AG04449 (cell line): ENCODE measurements around the gene CARD19.

Source experiments
- CTCF ChIA-PET: fragments of 350-600 bp; formaldehyde crosslinking; extraction: SDS; loops from one replicate; lab custom pipeline; 2021; ENCODE audit warnings: antibody characterized with exemption; lab: Yijun Ruan, JAX
- POLR2A ChIA-PET: fragments of 400-600, 350-600 bp; formaldehyde crosslinking; extraction: SDS; loops from one replicate; lab custom pipeline; 2020; ENCODE audit warnings: antibody characterized with exemption, inconsistent platforms; lab: Yijun Ruan, JAX
- DNase-seq: peaks from one replicate; pipeline ENCODE4 v3.0.0-alpha.2; 2010; ENCODE audit warnings: low read depth, low spot score
- H3K4me3 ChIP-seq: 2 replicates; pipeline ENCODE4 v1.5.1; 2011; ENCODE audit warnings: low read depth, mild to moderate bottlenecking, control low read depth, low read length
- CTCF ChIP-seq: IDR thresholded peaks from one replicate; pipeline ENCODE4 v1.5.1; 2011; ENCODE audit warnings: mild to moderate bottlenecking, moderate library complexity, low read length, control low read depth, inconsistent platforms; ENCODE audit not compliant: insufficient read depth; ENCODE audit errors: missing control alignments

Gene CARD19

GRCh38 chr9:93052791-93053540 is 43.1 kb upstream of the CARD19 start:
- CTCF ChIA-PET = interaction anchor here (1.5 kb wide), 1 partner anchor 49 kb away, joined by 6 read pairs; no protein-coding TSS in a partner anchor
- no peak for DNase-seq
- POLR2A ChIA-PET = no interaction called here

GRCh38 chr9:93053781-93054331 is 42.2 kb upstream of the CARD19 start:
- no peak overlapping the region for H3K4me3 ChIP-seq
- CTCF ChIA-PET = interaction anchor here (1.5 kb wide), 1 partner anchor 50 kb away, joined by 6 read pairs; no protein-coding TSS in a partner anchor
- POLR2A ChIA-PET = no interaction called here
- no peak for DNase-seq
- no peak for TF ChIP-seq CTCF

More at GRCh38 chr9:93052791-93053540, 43.1 kb upstream of the CARD19 start:
- H3K4me3 ChIP-seq = no peak overlapping the region
- no peak for TF ChIP-seq CTCF

GRCh38 chr9:93054758-93055704 is 41.0 kb upstream of the CARD19 start:
- ChIA-PET POLR2A (no interaction called here), CTCF (interaction anchor here (1.0 kb wide), 1 partner anchor 54 kb away, joined by 3 read pairs; no protein-coding TSS in a partner anchor)

GRCh38 chr9:93057042-93057702 is 38.8 kb upstream of the CARD19 start:
- DNase-seq = no peak
- ChIA-PET POLR2A (no interaction called here), CTCF (no interaction called here)
- TF ChIP-seq CTCF = no peak
- no peak overlapping the region for H3K4me3 ChIP-seq

More at GRCh38 chr9:93054758-93055704, 41.0 kb upstream of the CARD19 start:
- no peak for DNase-seq
- no peak for TF ChIP-seq CTCF
- no peak overlapping the region for H3K4me3 ChIP-seq

GRCh38 chr9:93057703-93058354 is 38.2 kb upstream of the CARD19 start:
- TF ChIP-seq CTCF = no peak
- ChIA-PET POLR2A (no interaction called here), CTCF (no interaction called here)
- H3K4me3 ChIP-seq = no peak overlapping the region
- no peak for DNase-seq
